Thoracic aorta (tissue), 2 donors: ENCODE measurements around the gene PRKCSH. TPM values are rescaled to one million over a fixed set of nuclear protein-coding genes. Genes with fewer than 3 reads are reported as not detected.

ENCODE experiments used
- ATAC-seq: fragments of 150-250 bp; one replicate; pipeline ENCODE4 v1.8.0; 2017; ENCODE audit warnings: low read depth; ENCODE audit not compliant: insufficient number of reproducible peaks, low FRiP score
- DNase-seq: peaks from one replicate; pipeline ENCODE4 v3.0.0-alpha.2; 2020; ENCODE audit warnings: low spot score
- H3K27ac ChIP-seq, 2 donors: fragments of 200-600 bp; sonication (generic); 1 replicate in 1 of 2; 2 replicates in 1 of 2; pipeline ENCODE4 v1.5.1; 2016; ENCODE audit warnings: mild to moderate bottlenecking in 2 of 2, moderate library complexity in 2 of 2
- H3K27me3 ChIP-seq: fragments of 200-600 bp; sonication (generic); replicated peaks from 2 replicates; pipeline ENCODE4 v1.6.0; 2016; ENCODE audit warnings: mild to moderate bottlenecking; ENCODE audit not compliant: insufficient read depth
- H3K36me3 ChIP-seq: fragments of 200-600 bp; sonication (generic); one replicate; pipeline ENCODE4 v1.5.1; 2016
- H3K4me1 ChIP-seq, 2 donors: fragments of 200-600 bp; sonication (generic); 1 replicate in 1 of 2; 2 replicates in 1 of 2; pipeline versions ENCODE4 v1.5.1 to v1.6.0; 2016; ENCODE audit warnings: low read depth in 2 of 2, mild to moderate bottlenecking in 1 of 2; ENCODE audit not compliant: control insufficient read depth in 1 of 2
- H3K4me3 ChIP-seq: fragments of 200-600 bp; sonication (generic); 2 replicates; pipeline ENCODE4 v1.5.1; 2016; ENCODE audit warnings: mild to moderate bottlenecking
- H3K9me3 ChIP-seq: fragments of 200-600 bp; sonication (generic); 2 replicates; pipeline ENCODE4 v1.5.1; 2016
- total RNA-seq, 2 donors: library from RNA; depleted of rRNA; stranded (reverse); fragments of >200 nt; gene quantifications; one replicate each; pipeline versions ENCODE4 v1.1.0 to v1.2.3, GENCODE V29; 2016
- TF ChIP-seq, protein P1 (sequence below): fragments of 200-600 bp; sonication (generic); IDR thresholded peaks from one replicate; pipeline ENCODE4 v1.5.1; 2019; ENCODE audit warnings: antibody characterized with exemption

The PRKCSH gene
- total RNA-seq, 2 donors from 2014 or later = 121 to 123 TPM

DNA sequence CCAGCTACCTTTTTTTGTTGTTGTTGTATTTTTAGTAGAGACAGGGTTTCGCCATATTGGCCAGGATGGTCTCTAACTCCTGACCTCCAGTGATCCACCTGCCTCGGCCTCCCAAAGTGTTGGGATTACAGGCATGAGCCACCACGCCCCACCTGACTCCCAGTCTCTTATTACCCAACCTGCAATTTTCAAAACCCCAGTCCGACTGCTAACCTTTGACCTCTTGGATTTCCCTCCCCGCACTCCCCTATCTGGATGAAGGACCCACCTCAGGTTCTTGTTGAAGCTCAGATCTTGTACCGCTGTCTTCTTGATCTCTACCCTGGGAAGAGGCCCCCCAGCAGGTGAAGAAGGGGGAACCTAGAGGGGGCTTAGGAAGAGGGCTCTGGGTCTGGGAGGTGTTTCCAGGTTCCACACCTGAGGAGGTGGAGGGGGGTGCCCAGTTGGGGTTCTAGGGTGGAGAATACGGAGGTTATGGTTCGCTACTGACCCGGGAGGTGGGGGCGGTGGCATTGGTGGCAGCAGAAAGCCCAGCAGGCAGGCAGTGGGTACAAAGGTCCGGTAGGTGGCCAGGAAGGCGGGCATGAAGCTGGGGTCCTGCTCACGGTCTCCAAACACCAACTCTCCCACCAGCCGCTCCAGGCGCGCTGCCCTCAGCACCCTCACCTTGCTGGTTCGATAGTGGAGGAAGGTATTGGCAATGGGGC, 18.9 kb upstream of the PRKCSH start:
- ATAC-seq (no peak), DNase-seq (no peak)
- Histone ChIP-seq H3K36me3 (no peaks in the 10 kb centered on the region), H3K4me3 (no peak overlapping the region), H3K9me3 (no peaks in the 10 kb centered on the region), H3K27ac (no peak overlapping the region), H3K4me1 (peaks cover 6 to 26% of the 10 kb centered on the region in 2 donors), H3K27me3 (peaks cover 7% of the 10 kb centered on the region)
- TF ChIP-seq, protein P1, sequence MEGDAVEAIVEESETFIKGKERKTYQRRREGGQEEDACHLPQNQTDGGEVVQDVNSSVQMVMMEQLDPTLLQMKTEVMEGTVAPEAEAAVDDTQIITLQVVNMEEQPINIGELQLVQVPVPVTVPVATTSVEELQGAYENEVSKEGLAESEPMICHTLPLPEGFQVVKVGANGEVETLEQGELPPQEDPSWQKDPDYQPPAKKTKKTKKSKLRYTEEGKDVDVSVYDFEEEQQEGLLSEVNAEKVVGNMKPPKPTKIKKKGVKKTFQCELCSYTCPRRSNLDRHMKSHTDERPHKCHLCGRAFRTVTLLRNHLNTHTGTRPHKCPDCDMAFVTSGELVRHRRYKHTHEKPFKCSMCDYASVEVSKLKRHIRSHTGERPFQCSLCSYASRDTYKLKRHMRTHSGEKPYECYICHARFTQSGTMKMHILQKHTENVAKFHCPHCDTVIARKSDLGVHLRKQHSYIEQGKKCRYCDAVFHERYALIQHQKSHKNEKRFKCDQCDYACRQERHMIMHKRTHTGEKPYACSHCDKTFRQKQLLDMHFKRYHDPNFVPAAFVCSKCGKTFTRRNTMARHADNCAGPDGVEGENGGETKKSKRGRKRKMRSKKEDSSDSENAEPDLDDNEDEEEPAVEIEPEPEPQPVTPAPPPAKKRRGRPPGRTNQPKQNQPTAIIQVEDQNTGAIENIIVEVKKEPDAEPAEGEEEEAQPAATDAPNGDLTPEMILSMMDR = no peak

DNA sequence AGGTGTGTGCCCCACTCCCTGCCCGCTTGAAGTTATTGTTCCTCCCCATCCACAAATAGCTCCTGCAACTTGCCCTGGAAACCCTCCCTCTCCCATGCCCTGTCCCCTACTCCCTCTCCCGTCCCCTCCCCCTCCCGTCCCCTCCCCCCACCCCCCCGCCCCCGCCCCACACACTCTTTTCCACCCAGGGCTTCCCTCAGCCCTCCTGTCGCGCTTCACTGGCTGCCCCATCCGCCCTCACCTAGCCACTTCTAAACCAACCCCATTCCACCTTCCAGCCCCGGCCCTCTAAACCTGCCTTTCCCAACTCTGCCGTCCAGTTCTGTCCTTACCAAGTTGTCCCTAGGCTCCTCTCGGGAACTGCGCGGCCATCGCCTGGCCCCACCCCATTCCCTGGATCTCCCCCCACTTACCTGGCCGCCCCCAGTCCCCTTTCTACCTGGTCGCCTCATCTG, 17.3 kb upstream of the PRKCSH start:
- ATAC-seq = no peak
- Histone ChIP-seq H3K4me3 (peak overlapping the region; percentile 74), H3K9me3 (no peaks in the 10 kb centered on the region), H3K27ac (no peak overlapping the region), H3K4me1 (peaks cover 17 to 42% of the 10 kb centered on the region in 2 donors), H3K36me3 (no peaks in the 10 kb centered on the region), H3K27me3 (peaks cover 13% of the 10 kb centered on the region)
- DNase-seq = no peak
- TF ChIP-seq, protein P1 = no peak

DNA sequence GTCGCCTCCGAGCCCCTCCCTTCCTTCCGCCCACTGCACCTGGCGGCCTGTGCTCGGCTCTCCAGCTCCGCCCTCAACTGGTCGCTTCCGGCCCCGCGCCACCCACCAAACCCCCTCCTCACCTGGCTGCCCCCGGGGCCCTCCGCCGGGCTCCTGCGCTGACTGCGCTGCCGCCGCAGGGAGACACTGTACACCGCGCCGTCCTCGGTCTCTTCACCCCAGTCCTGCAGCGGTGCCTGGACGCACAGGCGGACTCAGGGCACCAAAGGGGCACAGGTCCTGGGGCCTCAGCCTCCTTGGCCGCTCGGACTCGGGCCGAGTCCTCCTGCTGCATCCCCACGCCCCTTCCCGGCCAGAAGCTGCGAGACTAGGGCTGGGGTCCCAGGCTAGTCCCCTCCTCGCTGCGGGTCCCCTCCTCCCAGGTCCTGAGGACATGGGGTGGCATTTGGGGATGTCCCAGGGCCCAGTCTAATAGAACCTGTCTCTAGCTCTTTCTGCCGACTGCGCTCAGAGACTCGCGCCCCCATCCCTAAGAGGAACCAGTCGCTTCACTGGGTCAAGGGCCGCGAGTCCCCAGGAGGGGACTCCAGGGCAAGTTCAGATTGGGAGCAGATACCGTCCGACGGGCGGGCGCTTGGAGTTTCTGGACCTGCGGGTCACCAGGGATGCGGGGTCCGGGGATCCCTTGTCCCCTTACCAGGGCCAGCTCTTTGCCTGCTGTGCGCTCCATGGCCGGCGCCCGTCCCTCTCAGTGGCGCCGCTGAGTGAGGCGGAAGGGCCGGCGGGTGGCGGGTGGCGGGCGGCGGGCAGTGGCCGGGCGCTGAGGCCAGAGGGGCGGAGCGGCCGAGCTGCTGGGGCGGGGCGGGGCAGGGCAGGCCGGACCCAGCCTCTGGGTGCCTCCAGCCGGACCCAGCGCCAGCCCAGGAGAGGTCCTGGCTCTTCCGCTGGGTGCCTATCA, 16.6 kb upstream of the PRKCSH start, which contains the start of gene RGL3:
RGL3 (minus strand) TSS at position 766 of the 958 bp plus-strand sequence; CDS start at position 730, 36 bp downstream.
- DNase-seq = no peak
- ATAC-seq = peak; percentile 33
- Histone ChIP-seq H3K4me1 (peaks cover 17 to 45% of the 10 kb centered on the region in 2 donors), H3K4me3 (peak within 1 kb of the TSS; percentile 74), H3K36me3 (no peaks in the 10 kb centered on the region), H3K9me3 (no peaks in the 10 kb centered on the region), H3K27me3 (peaks cover 13% of the 10 kb centered on the region), H3K27ac (peak within 1 kb of the TSS; percentile 38 to 52)
- TF ChIP-seq, protein P1 = no peak

DNA sequence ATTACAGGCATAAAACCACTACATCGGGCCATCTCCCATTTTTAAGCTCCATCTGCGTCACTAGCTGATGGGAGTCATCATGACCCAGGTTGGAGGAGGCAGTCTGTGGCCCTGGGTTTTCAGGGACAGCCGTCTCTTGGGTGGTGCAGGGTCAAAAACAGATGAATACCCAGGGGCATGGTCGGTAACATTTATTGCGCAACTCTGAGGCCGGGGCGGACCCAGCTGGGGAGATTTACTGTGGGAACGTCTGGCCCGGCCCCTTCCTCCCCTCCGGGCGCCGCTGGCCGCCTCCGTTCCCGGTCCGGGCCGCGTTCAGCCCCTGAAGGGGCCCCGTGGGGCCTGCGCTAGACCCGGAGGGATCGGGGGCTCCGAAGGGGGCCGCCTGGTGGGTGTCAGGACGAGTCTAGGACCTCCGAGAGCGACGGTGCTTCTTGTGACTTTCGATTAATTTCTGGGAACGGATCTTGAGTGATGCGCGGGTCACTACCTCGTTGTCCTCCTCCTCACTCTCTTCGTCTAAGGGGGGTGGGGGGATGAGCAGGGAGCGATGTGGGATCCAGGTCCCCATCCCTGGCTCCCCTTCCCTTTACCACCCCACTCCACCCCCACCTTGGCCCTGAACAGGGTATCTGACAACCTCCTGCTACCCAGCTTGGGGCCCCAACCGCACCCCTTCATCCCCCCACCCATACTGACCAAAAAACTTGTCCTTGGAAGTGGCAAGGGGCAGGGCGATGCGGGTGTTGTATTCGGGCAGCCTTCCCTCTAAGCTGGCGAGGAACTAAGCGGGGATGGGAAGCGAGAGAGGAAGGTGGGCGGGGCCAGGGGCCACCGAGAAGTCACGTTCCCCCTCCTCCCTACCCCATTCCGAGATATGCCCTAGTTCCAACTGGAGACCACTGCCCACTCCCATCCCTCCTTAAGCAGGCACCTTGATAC, 14.7 kb upstream of the PRKCSH start:
- Histone ChIP-seq H3K36me3 (no peaks in the 10 kb centered on the region), H3K4me1 (peaks cover 17 to 45% of the 10 kb centered on the region in 2 donors), H3K27me3 (peaks cover 13% of the 10 kb centered on the region), H3K9me3 (no peaks in the 10 kb centered on the region), H3K27ac (peak overlapping the region; percentile 25 to 52), H3K4me3 (peak overlapping the region; percentile 68)
- ATAC-seq (peak; percentile 12), DNase-seq (no peak)
- TF ChIP-seq, protein P1 = no peak
